ENCODE measurements around the gene CARD10. TPM values are rescaled to one million over a fixed set of nuclear protein-coding genes. Genes with fewer than 3 reads are reported as not detected.

CARD10 gene
- total and polyA plus RNA-seq, 2 of the 13 experiments (the other 11 are each of a cell fraction or from before 2014, with no cell fraction given) = 35.2 to 55.8 TPM

- TF ChIP-seq ZNF660 (CRISPR knock-in tag; IDR thresholded peaks at IDR 0.05; ENCODE audit: borderline replicate concordance, low read depth) (no peak), ZBTB40 (IDR thresholded peaks at IDR 0.05) (no peak), ZBTB40 (CRISPR knock-in tag; IDR thresholded peaks at IDR 0.05) (no peak), FOXJ3 (CRISPR knock-in tag; IDR thresholded peaks at IDR 0.05; ENCODE audit: borderline replicate concordance) (no peak), IRF2 (CRISPR knock-in tag; IDR thresholded peaks at IDR 0.05) (0 out of 2 replicates have a peak, but pooled peaks have one; percentile 31), SRF (IDR thresholded peaks at IDR 0.05; ENCODE audit: low read depth, low read length) (no peak), POLR2A (IDR thresholded peaks at IDR 0.05; ENCODE audit: insufficient read depth in 1 of 2, low read depth in 2 of 2, low read length in 2 of 2) (peak in 1 of 2 experiments; percentile 53; a peak in 1 of 4 replicates), ZBTB2 (CRISPR knock-in tag; IDR thresholded peaks at IDR 0.05; ENCODE audit: low read depth) (no peak), HNF4G (IDR thresholded peaks at IDR 0.05; ENCODE audit: borderline replicate concordance, low read depth, low read length) (no peak), HNF4G (CRISPR knock-in tag; IDR thresholded peaks at IDR 0.05; ENCODE audit: borderline replicate concordance, low read depth) (no peak), CC2D1A (CRISPR knock-in tag; IDR thresholded peaks at IDR 0.05) (no peak), CENPBD1 (CRISPR knock-in tag; IDR thresholded peaks at IDR 0.05; ENCODE audit: borderline replicate concordance, low read depth) (no peak), AFF4 (CRISPR knock-in tag; IDR thresholded peaks at IDR 0.05) (no peak)
Measured at GRCh38 chr22:37486224-37486845, 32.9 kb downstream of the CARD10 start, which contains the start of gene MFNG (continued).

Measured in HepG2 (cell line).